Gastroesophageal sphincter (tissue), 4 donors: ENCODE data around the gene RANGRF. TPM values are rescaled to one million over a fixed set of nuclear protein-coding genes. Genes with fewer than 3 reads are reported as not detected.
"Not testable (repeated sequence)": the region's sequence is repeated elsewhere in the genome, so short reads cannot be mapped to it uniquely, and the experiment has no call there.

Source experiments
- ATAC-seq: fragments of 150-250 bp; one replicate; pipeline ENCODE4 v1.9.1; 2016; ENCODE audit warnings: mild to moderate bottlenecking, moderate library complexity
- H3K27ac ChIP-seq, 4 donors: fragments of 200-600 bp; sonication (generic) in 3 of 4; 1 replicate in 3 of 4; 2 replicates in 1 of 4; pipeline ENCODE4 v1.5.1; 2016 to 2019
- H3K27me3 ChIP-seq: fragments of 200-600 bp; sonication (generic); one replicate; pipeline ENCODE4 v1.5.1; 2019
- H3K36me3 ChIP-seq, 2 donors: fragments of 200-600 bp; sonication (generic); one replicate each; pipeline ENCODE4 v1.5.1; 2019; ENCODE audit warnings: control low read depth in 1 of 2
- H3K4me1 ChIP-seq, 3 donors: fragments of 200-600 bp; sonication (generic); 1 replicate in 2 of 3; 2 replicates in 1 of 3; pipeline ENCODE4 v1.5.1; 2016 to 2019; ENCODE audit warnings: control low read depth in 2 of 3
- H3K4me3 ChIP-seq, 2 donors: fragments of 200-600 bp; sonication (generic); one replicate each; pipeline ENCODE4 v1.5.1; 2019; ENCODE audit warnings: mild to moderate bottlenecking in 1 of 2, moderate library complexity in 1 of 2
- H3K9me3 ChIP-seq, 3 donors: fragments of 200-600 bp; sonication (generic); one replicate each; pipeline ENCODE4 v1.5.1; 2017 to 2019; ENCODE audit warnings: control low read depth in 2 of 3
- EP300 ChIP-seq: sonication (generic); formaldehyde crosslinking; IDR thresholded peaks from one replicate; pipeline ENCODE4 v1.6.1; 2017; ENCODE audit warnings: antibody characterized with exemption, mild to moderate bottlenecking
- POLR2A ChIP-seq, 2 donors: fragments of 450-650 bp; IDR thresholded peaks; one replicate each; pipeline ENCODE4 v1.6.1; 2017; ENCODE audit warnings: antibody characterized with exemption in 2 of 2, mild to moderate bottlenecking in 2 of 2, moderate library complexity in 1 of 2
- POLR2AphosphoS5 ChIP-seq: sonication (generic); formaldehyde crosslinking; IDR thresholded peaks from one replicate; pipeline ENCODE4 v1.6.1; 2017; ENCODE audit warnings: antibody characterized with exemption
- WGBS, 2 donors: methylation state at CpG; one replicate each; pipeline ENCODE4 v1.1.5; 2018; ENCODE audit warnings: low coverage in 1 of 2; 5-methylcytosine and 5-hydroxymethylcytosine counted together
- total RNA-seq, 4 donors: library from RNA; depleted of rRNA; stranded (reverse); fragments of >200 nt; gene quantifications; one replicate each; pipeline ENCODE4 v1.1.0, GENCODE V29; 2016
- TF ChIP-seq, protein P1 (sequence below), 4 experiments: fragments of 200-600 bp in 2 of 4; fragments of 450-650 bp in 2 of 4; sonication (generic) in 1 of 4; IDR thresholded peaks; one replicate each; pipeline ENCODE4 v1.5.1; 2017 to 2019; ENCODE audit warnings: antibody characterized with exemption in 4 of 4, mild to moderate bottlenecking in 2 of 4, moderate library complexity in 2 of 4

Gene RANGRF
- total RNA-seq, 4 donors from 2014 or later: 28.5 to 34.6 (median 30.1) TPM

DNA sequence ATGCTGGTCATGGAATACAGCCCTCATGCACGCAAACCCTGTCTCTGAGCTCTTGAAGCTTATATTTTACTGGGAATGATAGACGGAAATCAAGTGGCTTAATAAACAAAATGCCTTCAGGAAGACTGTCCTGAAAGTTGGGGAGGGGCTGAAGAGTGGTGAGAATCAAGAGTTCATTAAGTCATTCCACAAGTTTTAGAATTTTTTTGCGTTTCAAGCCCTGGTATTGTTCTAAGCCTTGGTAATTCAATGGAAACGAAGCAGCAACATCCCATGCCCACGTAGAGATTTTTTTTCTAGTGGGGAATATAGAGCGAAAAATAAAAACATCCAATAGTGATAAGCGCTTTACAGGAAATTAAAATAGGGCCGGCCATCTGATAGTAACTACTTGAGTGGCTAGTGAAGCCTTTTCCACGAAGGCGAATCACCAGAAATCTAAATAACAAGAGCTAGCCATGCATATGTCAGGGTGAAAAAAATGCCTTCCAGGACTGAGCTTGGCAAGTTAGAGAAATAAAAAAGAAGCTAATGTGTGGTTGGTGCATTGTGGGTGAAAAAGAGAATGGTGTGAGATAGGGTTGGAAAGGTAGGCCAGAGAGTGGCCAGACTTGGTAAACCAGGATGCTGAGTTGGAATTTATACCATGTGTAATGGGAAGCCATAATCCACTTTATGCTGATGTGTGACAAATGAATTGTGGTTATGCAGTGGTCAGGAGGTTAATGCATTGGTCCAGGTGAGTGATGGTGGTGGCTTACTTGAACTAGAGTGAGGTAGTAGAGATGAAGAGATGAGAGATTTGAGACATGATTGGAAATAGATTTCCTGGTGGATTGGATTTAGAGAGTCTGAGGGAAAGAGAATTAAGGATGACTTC is 38.6 kb upstream of the RANGRF start:
- ATAC-seq: no peak
- Histone ChIP-seq H3K9me3 (no peaks in the 10 kb centered on the region), H3K4me3 (peak overlapping the region; percentile 62 to 95), H3K4me1 (peaks cover 0 to 37% (median 11%) of the 10 kb centered on the region in 3 donors), H3K36me3 (peaks cover 0 to 20% of the 10 kb centered on the region in 2 donors), H3K27ac (peak overlapping the region; percentile 86 to 99 (median 98)), H3K27me3 (no peaks in the 10 kb centered on the region)
- TF ChIP-seq POLR2AphosphoS5 (no peak), POLR2A (IDR thresholded peaks at IDR 0.05) (no peak), EP300 (no peak)
- TF ChIP-seq, protein P1, sequence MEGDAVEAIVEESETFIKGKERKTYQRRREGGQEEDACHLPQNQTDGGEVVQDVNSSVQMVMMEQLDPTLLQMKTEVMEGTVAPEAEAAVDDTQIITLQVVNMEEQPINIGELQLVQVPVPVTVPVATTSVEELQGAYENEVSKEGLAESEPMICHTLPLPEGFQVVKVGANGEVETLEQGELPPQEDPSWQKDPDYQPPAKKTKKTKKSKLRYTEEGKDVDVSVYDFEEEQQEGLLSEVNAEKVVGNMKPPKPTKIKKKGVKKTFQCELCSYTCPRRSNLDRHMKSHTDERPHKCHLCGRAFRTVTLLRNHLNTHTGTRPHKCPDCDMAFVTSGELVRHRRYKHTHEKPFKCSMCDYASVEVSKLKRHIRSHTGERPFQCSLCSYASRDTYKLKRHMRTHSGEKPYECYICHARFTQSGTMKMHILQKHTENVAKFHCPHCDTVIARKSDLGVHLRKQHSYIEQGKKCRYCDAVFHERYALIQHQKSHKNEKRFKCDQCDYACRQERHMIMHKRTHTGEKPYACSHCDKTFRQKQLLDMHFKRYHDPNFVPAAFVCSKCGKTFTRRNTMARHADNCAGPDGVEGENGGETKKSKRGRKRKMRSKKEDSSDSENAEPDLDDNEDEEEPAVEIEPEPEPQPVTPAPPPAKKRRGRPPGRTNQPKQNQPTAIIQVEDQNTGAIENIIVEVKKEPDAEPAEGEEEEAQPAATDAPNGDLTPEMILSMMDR (IDR thresholded peaks at IDR 0.05): no peak
- WGBS, 2 donors: 12 to 33% methylated on average over 7 to 10 of the region's 10 CpGs

- not testable (repeated sequence) for ATAC-seq, H3K27ac ChIP-seq, H3K4me3 ChIP-seq, H3K9me3 ChIP-seq, H3K27me3 ChIP-seq
- H3K36me3 ChIP-seq: peaks cover 0 to 28% of the 10 kb centered on the region in 2 donors
- WGBS, 2 donors: 71 to 74% methylated on average over 1 to 2 of the region's 2 CpGs
- peaks cover 0 to 27% (median 11%) of the 10 kb centered on the region in 3 donors for H3K4me1 ChIP-seq
Measured at GRCh38 chr17:8251411-8251810, 37.1 kb upstream of the RANGRF start.

- Histone ChIP-seq H3K9me3 (no peaks in the 10 kb centered on the region), H3K4me3 (no peak overlapping the region), H3K27me3 (no peaks in the 10 kb centered on the region), H3K27ac (no peak overlapping the region), H3K4me1 (peaks cover 0 to 13% (median 4%) of the 10 kb centered on the region in 3 donors), H3K36me3 (peaks cover 0 to 52% of the 10 kb centered on the region in 2 donors)
- ATAC-seq: no peak
- TF ChIP-seq EP300: no peak
- TF ChIP-seq, protein P1 (IDR thresholded peaks at IDR 0.05): peak in 1 of 4 experiments; percentile 8
- WGBS, 2 donors: 82 to 86% methylated on average over 2 to 4 of the region's 8 CpGs
Measured at GRCh38 chr17:8253801-8254200, 34.7 kb upstream of the RANGRF start.

DNA sequence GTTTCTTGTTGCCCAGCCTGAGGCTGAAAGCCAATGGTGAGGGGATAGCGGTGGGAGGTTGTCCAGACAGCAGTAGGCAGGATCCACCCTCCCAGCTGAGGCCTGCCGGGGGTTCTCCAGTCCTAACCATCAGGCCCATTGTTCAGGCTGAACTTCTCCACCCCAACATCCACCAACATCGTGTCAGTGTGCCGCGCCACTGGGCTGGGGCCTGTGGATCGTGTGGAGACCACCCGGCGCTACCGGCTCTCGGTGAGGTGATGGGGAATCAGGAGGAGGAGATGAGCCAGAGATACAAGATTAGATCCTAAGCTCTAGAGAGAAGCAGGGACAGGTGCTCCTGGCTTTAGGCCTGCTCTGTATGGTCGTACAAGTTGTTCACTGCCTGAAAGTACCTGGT is 33.6 kb upstream of the RANGRF start:
- no peak for ATAC-seq
- TF ChIP-seq POLR2A (IDR thresholded peaks at IDR 0.05) (no peak), POLR2AphosphoS5 (no peak), EP300 (no peak)
- TF ChIP-seq, protein P1 (IDR thresholded peaks at IDR 0.05): no peak
- H3K36me3 ChIP-seq: peaks cover 0 to 63% of the 10 kb centered on the region in 2 donors
- no peaks in the 10 kb centered on the region for H3K9me3 ChIP-seq
- H3K27me3 ChIP-seq: no peaks in the 10 kb centered on the region
- no peak overlapping the region for H3K27ac ChIP-seq
- no peak overlapping the region for H3K4me3 ChIP-seq
- peaks cover 0 to 6% (median under 1%) of the 10 kb centered on the region in 3 donors for H3K4me1 ChIP-seq
- 86% methylated on average over 1 of the region's 11 CpGs; no CpG with 5 or more reads in 1 of the 2 donors for WGBS, 2 donors

DNA sequence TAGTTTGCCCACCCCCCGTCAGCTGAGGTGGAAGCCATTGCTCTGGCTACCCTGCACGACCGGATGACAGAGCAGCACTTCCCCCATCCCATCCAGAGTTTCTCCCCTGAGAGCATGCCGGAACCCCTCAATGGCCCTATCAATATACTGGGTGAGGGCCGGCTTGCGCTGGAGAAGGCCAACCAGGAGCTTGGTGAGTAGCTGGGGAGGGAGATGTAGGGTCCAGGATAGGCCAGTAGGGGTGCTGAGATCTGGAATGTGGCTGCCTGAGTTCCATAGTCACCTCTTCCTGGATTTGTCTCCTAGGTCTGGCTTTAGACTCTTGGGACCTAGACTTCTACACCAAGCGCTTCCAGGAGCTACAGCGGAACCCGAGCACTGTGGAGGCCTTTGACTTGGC is 33.0 kb upstream of the RANGRF start:
- no peaks in the 10 kb centered on the region for H3K9me3 ChIP-seq
- no peak for ATAC-seq
- no peak for TF ChIP-seq POLR2AphosphoS5
- TF ChIP-seq EP300: no peak
- no peak for TF ChIP-seq POLR2A (IDR thresholded peaks at IDR 0.05)
- TF ChIP-seq, protein P1 (IDR thresholded peaks at IDR 0.05): no peak
- H3K27me3 ChIP-seq: no peaks in the 10 kb centered on the region
- H3K27ac ChIP-seq: no peak overlapping the region
- 100% methylated on average over 2 of the region's 9 CpGs; no CpG with 5 or more reads in 1 of the 2 donors for WGBS, 2 donors
- no peaks in the 10 kb centered on the region for H3K4me1 ChIP-seq
- no peak overlapping the region for H3K4me3 ChIP-seq
- H3K36me3 ChIP-seq: peaks cover 0 to 69% of the 10 kb centered on the region in 2 donors
